Smooth muscle cell (in vitro differentiated cells): ENCODE data around the gene FARSA. TPM values are rescaled to one million over a fixed set of nuclear protein-coding genes. Genes with fewer than 3 reads are reported as not detected.

Source experiments
- DNase-seq: peaks from one replicate; lab custom pipeline; 2025; ENCODE audit not compliant: unreplicated experiment; lab: John Stamatoyannopoulos, UW
- H2AFZ ChIP-seq: fragments of 200-600 bp; sonication (generic); 2 replicates; pipeline ENCODE4 v1.6.0; 2016; ENCODE audit warnings: antibody characterized with exemption, low read depth, mild to moderate bottlenecking
- H3F3A ChIP-seq: fragments of 200-600 bp; sonication (generic); 2 replicates; pipeline ENCODE4 v1.6.0; 2017; ENCODE audit warnings: antibody characterized with exemption, low read depth
- H3K27ac ChIP-seq: fragments of 200-600 bp; sonication (generic); 2 replicates; pipeline ENCODE4 v1.5.1; 2016; ENCODE audit warnings: low read depth, mild to moderate bottlenecking
- H3K27me3 ChIP-seq: fragments of 200-600 bp; sonication (generic); 2 replicates; pipeline ENCODE4 v1.6.1; 2016; ENCODE audit warnings: low read depth, mild to moderate bottlenecking
- H3K36me3 ChIP-seq: fragments of 200-600 bp; sonication (generic); 2 replicates; pipeline ENCODE4 v1.5.1; 2016; ENCODE audit warnings: low read depth
- H3K4me1 ChIP-seq: fragments of 200-600 bp; sonication (generic); 2 replicates; pipeline ENCODE4 v1.5.1; 2016; ENCODE audit warnings: low read depth
- H3K4me2 ChIP-seq: fragments of 200-600 bp; sonication (generic); 2 replicates; pipeline ENCODE4 v1.6.0; 2016; ENCODE audit warnings: mild to moderate bottlenecking
- H3K4me3 ChIP-seq: fragments of 200-600 bp; sonication (generic); 2 replicates; pipeline ENCODE4 v1.5.1; 2016; ENCODE audit warnings: mild to moderate bottlenecking
- H3K79me2 ChIP-seq: fragments of 200-600 bp; sonication (generic); 2 replicates; pipeline ENCODE4 v1.6.0; 2016; ENCODE audit warnings: low read depth, mild to moderate bottlenecking
- H3K9ac ChIP-seq: fragments of 200-600 bp; sonication (generic); 2 replicates; pipeline ENCODE4 v1.6.0; 2016; ENCODE audit warnings: low read depth
- H3K9me3 ChIP-seq: fragments of 200-600 bp; sonication (generic); replicated peaks from 2 replicates; pipeline ENCODE4 v1.5.1; 2016; ENCODE audit warnings: low read depth
- H4K20me1 ChIP-seq: fragments of 200-600 bp; sonication (generic); 2 replicates; pipeline ENCODE4 v1.6.0; 2016; ENCODE audit warnings: low read depth
- WGBS: methylation state at CpG from one replicate; pipeline ENCODE4 v1.1.7; 2016; ENCODE audit warnings: low lambda C conversion rate; 5-methylcytosine and 5-hydroxymethylcytosine counted together
- polyA plus RNA-seq: library from polyadenylated mRNA; unstranded; fragments of >200 nt; fragmentation: Nextera tagmentation; extraction: Ambion mirVana; gene quantifications from 2 replicates; pipeline ENCODE4 v1.2.1, GENCODE V29; 2016
- total RNA-seq: library from RNA; depleted of rRNA; stranded (reverse); fragments of >200 nt; gene quantifications from 2 replicates; pipeline ENCODE4 v1.2.3, GENCODE V29; 2014
- TF ChIP-seq, protein P1 (sequence below): fragments of 200-600 bp; sonication (generic); IDR thresholded peaks from 2 replicates; pipeline ENCODE4 v1.5.1; 2017; ENCODE audit warnings: borderline replicate concordance, mild to moderate bottlenecking, antibody characterized with exemption; ENCODE audit not compliant: insufficient read depth, poor library complexity, severe bottlenecking

Gene FARSA
- total and polyA plus RNA-seq, 2 experiments from 2014 or later, result 46.1 to 86.9 TPM

DNA sequence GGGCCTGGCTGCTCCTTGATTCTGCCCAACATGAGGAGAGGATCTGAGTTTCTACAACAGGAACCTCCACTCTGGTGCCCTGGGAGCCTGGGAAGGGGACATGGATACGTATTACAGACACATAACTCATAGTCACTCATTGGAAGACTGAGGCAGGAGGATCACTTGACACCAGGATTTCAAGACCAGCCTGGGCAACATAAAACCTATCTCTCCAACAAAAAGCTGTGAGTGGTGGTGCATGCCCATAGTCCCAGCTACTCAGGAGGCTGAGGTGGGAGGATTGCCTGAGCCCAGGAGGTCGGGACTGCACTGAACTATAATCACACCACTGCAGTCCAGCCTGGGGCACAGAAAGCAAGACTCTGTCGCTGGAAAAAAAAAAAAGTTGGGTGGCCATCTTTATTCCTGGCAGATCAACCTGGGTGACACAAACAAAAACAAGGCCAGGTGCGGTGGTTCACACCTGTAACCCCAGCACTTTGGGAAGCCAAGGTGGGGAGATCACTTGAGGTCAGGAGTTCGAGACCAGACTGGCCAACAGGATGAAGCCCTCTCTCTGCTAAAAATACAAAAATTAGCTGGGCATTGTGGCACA lies 45.4 kb downstream of the FARSA start:
- Histone ChIP-seq H3K27me3 (peaks cover 18% of the 10 kb centered on the region), H2AFZ (no peak overlapping the region), H3K9ac (no peak overlapping the region), H3K27ac (no peak overlapping the region), H3K4me2 (no peak overlapping the region), H3K9me3 (no peaks in the 10 kb centered on the region), H3K4me3 (no peak overlapping the region), H3K4me1 (no peaks in the 10 kb centered on the region), H3K36me3 (no peaks in the 10 kb centered on the region), H3K79me2 (no peaks in the 10 kb centered on the region), H3F3A (no peaks in the 10 kb centered on the region), H4K20me1 (no peaks in the 10 kb centered on the region)
- TF ChIP-seq, protein P1, sequence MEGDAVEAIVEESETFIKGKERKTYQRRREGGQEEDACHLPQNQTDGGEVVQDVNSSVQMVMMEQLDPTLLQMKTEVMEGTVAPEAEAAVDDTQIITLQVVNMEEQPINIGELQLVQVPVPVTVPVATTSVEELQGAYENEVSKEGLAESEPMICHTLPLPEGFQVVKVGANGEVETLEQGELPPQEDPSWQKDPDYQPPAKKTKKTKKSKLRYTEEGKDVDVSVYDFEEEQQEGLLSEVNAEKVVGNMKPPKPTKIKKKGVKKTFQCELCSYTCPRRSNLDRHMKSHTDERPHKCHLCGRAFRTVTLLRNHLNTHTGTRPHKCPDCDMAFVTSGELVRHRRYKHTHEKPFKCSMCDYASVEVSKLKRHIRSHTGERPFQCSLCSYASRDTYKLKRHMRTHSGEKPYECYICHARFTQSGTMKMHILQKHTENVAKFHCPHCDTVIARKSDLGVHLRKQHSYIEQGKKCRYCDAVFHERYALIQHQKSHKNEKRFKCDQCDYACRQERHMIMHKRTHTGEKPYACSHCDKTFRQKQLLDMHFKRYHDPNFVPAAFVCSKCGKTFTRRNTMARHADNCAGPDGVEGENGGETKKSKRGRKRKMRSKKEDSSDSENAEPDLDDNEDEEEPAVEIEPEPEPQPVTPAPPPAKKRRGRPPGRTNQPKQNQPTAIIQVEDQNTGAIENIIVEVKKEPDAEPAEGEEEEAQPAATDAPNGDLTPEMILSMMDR, result no peak
- no peak for DNase-seq
- WGBS, result 78% methylated on average over 5 of the region's 5 CpGs

- H3F3A ChIP-seq, result no peaks in the 10 kb centered on the region
- TF ChIP-seq, protein P1, result no peak
- peaks cover 18% of the 10 kb centered on the region for H3K27me3 ChIP-seq
- DNase-seq, result no peak
- H3K36me3 ChIP-seq, result no peaks in the 10 kb centered on the region
- no peak within 1 kb of the TSS for H3K9ac ChIP-seq
- H3K4me3 ChIP-seq, result no peak within 1 kb of the TSS
- H3K4me2 ChIP-seq, result peak within 1 kb of the TSS; percentile 84
- WGBS, result 76% methylated on average over 17 of the region's 17 CpGs
- H3K27ac ChIP-seq, result no peak within 1 kb of the TSS
- no peaks in the 10 kb centered on the region for H3K9me3 ChIP-seq
- no peak within 1 kb of the TSS for H2AFZ ChIP-seq
- H3K79me2 ChIP-seq, result no peaks in the 10 kb centered on the region
- H4K20me1 ChIP-seq, result no peaks in the 10 kb centered on the region
- H3K4me1 ChIP-seq, result no peaks in the 10 kb centered on the region
Observed at GRCh38 chr19:12886969-12887747, 46.4 kb downstream of the FARSA start, which contains the start of gene KLF1. KLF1 (minus strand) TSS chr19:12887201; CDS start chr19:12887140, 61 bp downstream.

DNA sequence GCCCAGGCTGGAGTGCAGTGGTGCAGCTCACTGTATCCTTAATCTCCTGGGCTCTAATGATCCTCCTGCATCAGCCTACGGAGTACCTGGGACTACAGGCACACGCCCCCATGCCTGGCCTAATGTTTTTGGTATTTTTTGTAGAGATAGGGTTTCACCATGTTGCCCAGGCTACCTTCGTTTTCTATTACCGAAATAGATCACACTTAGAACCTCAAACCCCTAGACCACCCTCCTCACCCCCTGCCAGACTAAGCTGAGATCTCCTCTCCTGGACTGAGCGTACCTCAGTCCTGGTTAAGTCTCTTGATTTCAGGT lies 46.9 kb downstream of the FARSA start:
- H3K4me2 ChIP-seq, result no peak overlapping the region
- H3K4me3 ChIP-seq, result no peak overlapping the region
- H3K9ac ChIP-seq, result no peak overlapping the region
- no peaks in the 10 kb centered on the region for H3K9me3 ChIP-seq
- H3K27me3 ChIP-seq, result peaks cover 18% of the 10 kb centered on the region
- TF ChIP-seq, protein P1, result no peak
- H4K20me1 ChIP-seq, result no peaks in the 10 kb centered on the region
- H3F3A ChIP-seq, result no peaks in the 10 kb centered on the region
- no peak overlapping the region for H3K27ac ChIP-seq
- H3K36me3 ChIP-seq, result no peaks in the 10 kb centered on the region
- WGBS, result 84% methylated on average over 5 of the region's 5 CpGs
- no peaks in the 10 kb centered on the region for H3K4me1 ChIP-seq
- no peak for DNase-seq
- no peaks in the 10 kb centered on the region for H3K79me2 ChIP-seq
- H2AFZ ChIP-seq, result no peak overlapping the region
